Measurements from ENCODE around the gene GAB3.
"Not testable (repeated sequence)": the region's sequence is repeated elsewhere in the genome, so short reads cannot be mapped to it uniquely, and the experiment has no call there.

GRCh38 chrX:154628960-154629359, 121.9 kb downstream of the GAB3 start:
- TF ChIP-seq CTCF, POLR2A (IDR thresholded peaks at IDR 0.05): not testable (repeated sequence)
